Astrocyte (in vitro differentiated cells and primary cell): Measurements from ENCODE around the gene PASK.

Experiments used
- EZH2 ChIP-seq: IDR thresholded peaks from 2 replicates; pipeline ENCODE4 v1.6.1; 2012; ENCODE audit warnings: mild to moderate bottlenecking, low read length, inconsistent platforms; ENCODE audit not compliant: insufficient read depth
- TF ChIP-seq, protein P1 (sequence below): IDR thresholded peaks from 2 replicates; pipeline ENCODE4 v1.5.1; 2011; ENCODE audit warnings: low read depth, mild to moderate bottlenecking, inconsistent platforms, low read length, moderate library complexity; ENCODE audit not compliant: insufficient read depth

DNA sequence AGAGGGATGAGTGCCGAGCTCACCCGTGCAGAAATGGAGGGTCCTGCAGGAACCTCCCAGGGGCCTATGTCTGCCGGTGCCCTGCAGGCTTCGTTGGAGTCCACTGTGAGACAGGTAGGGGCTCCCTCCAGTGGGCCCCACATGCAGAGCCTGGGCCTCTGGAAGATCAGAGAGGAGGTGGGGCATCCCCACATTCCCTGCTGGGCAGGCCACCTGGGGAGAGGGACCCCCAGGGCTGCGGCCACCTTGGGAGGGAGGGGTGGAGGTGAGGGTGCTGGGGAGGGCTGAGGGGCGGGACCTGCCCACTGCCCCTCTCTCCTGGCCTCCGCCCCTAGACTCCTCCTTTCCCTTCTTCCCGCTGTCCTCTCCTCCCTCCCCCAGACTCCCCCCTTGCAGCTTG is 85.7 kb downstream of the PASK start:
- TF ChIP-seq, protein P1, sequence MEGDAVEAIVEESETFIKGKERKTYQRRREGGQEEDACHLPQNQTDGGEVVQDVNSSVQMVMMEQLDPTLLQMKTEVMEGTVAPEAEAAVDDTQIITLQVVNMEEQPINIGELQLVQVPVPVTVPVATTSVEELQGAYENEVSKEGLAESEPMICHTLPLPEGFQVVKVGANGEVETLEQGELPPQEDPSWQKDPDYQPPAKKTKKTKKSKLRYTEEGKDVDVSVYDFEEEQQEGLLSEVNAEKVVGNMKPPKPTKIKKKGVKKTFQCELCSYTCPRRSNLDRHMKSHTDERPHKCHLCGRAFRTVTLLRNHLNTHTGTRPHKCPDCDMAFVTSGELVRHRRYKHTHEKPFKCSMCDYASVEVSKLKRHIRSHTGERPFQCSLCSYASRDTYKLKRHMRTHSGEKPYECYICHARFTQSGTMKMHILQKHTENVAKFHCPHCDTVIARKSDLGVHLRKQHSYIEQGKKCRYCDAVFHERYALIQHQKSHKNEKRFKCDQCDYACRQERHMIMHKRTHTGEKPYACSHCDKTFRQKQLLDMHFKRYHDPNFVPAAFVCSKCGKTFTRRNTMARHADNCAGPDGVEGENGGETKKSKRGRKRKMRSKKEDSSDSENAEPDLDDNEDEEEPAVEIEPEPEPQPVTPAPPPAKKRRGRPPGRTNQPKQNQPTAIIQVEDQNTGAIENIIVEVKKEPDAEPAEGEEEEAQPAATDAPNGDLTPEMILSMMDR: no peak
- no peak for TF ChIP-seq EZH2
